ENCODE data around the gene KPNA3.
"Not testable (repeated sequence)": the region's sequence is repeated elsewhere in the genome, so short reads cannot be mapped to it uniquely, and the experiment has no call there.

KPNA3 gene

DNA sequence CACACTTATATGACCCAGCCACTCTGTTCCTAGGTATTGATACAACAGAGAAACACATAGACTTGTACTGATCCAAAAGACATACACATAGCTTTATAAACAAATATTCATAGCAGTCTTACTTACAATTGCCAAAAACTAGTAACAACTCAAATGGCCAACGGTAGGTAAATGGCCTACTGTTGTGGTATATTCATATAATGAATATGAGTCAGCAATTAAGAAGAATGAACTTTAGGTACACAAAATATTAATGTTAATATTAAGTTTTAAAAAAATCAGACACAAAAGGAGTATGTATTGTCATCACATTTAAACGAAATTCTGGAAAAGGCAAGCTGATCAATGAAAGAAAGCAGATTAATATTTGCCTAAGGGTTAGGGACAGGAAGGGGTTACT lies 19.7 kb downstream of the KPNA3 start:
- H3K4me2 ChIP-seq (ENCODE audit: low read depth, low read length, poor library complexity, severe bottlenecking): no peak overlapping the region
- H3K9me2 ChIP-seq (replicated peaks; ENCODE audit: low read depth, low read length): no peaks in the 10 kb centered on the region
- peaks cover 98% of the 10 kb centered on the region for H3K79me2 ChIP-seq (ENCODE audit: insufficient read depth, low read length)
- H3K4me3 ChIP-seq (ENCODE audit: low read length, poor library complexity, severe bottlenecking): no peak overlapping the region
- peaks cover 54% of the 10 kb centered on the region for H4K20me1 ChIP-seq (ENCODE audit: insufficient read depth, low read length, poor library complexity, severe bottlenecking)
- no peaks in the 10 kb centered on the region for H3F3A ChIP-seq (ENCODE audit: low read depth)
- H2AFZ ChIP-seq (ENCODE audit: low read length): no peak overlapping the region
- TF ChIP-seq EZH2phosphoT487 (IDR thresholded peaks at IDR 0.05; ENCODE audit: borderline replicate concordance): no peak
- TF ChIP-seq, protein P1, sequence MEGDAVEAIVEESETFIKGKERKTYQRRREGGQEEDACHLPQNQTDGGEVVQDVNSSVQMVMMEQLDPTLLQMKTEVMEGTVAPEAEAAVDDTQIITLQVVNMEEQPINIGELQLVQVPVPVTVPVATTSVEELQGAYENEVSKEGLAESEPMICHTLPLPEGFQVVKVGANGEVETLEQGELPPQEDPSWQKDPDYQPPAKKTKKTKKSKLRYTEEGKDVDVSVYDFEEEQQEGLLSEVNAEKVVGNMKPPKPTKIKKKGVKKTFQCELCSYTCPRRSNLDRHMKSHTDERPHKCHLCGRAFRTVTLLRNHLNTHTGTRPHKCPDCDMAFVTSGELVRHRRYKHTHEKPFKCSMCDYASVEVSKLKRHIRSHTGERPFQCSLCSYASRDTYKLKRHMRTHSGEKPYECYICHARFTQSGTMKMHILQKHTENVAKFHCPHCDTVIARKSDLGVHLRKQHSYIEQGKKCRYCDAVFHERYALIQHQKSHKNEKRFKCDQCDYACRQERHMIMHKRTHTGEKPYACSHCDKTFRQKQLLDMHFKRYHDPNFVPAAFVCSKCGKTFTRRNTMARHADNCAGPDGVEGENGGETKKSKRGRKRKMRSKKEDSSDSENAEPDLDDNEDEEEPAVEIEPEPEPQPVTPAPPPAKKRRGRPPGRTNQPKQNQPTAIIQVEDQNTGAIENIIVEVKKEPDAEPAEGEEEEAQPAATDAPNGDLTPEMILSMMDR (conservative IDR thresholded peaks at IDR 0.05; ENCODE audit: low read length): no peak
- no peaks in the 10 kb centered on the region for H3K27me3 ChIP-seq (ENCODE audit: insufficient read depth, low read length, poor library complexity, severe bottlenecking)
- H3K36me3 ChIP-seq (ENCODE audit: insufficient read depth, low read length): no peaks in the 10 kb centered on the region
- peaks cover 8% of the 10 kb centered on the region for H3K4me1 ChIP-seq (ENCODE audit: insufficient read depth, low read length, poor library complexity, severe bottlenecking)
- H3K9me3 ChIP-seq (ENCODE audit: insufficient read depth, low read depth, low read length): no peaks in the 10 kb centered on the region
- no peak overlapping the region for H3K9ac ChIP-seq (ENCODE audit: low read depth, low read length, poor library complexity, severe bottlenecking)

GRCh38 chr13:49761811-49762210 lies 30.7 kb downstream of the KPNA3 start:
- not testable (repeated sequence) for H2AFZ ChIP-seq (ENCODE audit: low read length); H3K9ac ChIP-seq (ENCODE audit: low read depth, low read length, poor library complexity, severe bottlenecking)
- H3K79me2 ChIP-seq (ENCODE audit: insufficient read depth, low read length): peaks cover 86% of the 10 kb centered on the region

DNA sequence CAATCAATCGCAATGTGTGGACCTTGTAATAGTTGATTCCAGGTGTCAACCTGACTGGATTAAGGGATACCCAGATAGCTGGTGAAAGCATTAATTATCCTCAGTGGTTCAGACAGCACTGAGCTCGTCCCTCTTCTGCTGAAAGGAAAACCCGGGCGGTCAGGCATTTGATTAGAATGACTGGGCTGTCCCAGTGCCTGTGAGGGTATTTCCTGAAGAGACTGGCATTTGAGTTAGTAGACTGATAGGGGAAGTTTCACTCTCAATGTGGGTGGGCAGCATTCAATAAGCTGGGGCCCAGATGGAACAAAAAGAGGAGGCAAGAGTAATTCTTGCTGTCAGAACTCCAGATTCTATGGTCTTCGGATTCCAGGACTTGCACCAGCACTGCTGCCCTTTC lies 31.9 kb downstream of the KPNA3 start:
- TF ChIP-seq EZH2phosphoT487 (IDR thresholded peaks at IDR 0.05; ENCODE audit: borderline replicate concordance): no peak
- TF ChIP-seq, protein P1 (conservative IDR thresholded peaks at IDR 0.05; ENCODE audit: low read length): no peak
- Histone ChIP-seq H2AFZ (ENCODE audit: low read length) (no peak overlapping the region), H3K4me3 (ENCODE audit: low read length, poor library complexity, severe bottlenecking) (no peak overlapping the region), H3K9me2 (replicated peaks; ENCODE audit: low read depth, low read length) (no peaks in the 10 kb centered on the region), H3K36me3 (ENCODE audit: insufficient read depth, low read length) (peaks cover 7% of the 10 kb centered on the region; the same call in 1 of the 2 replicates), H3F3A (ENCODE audit: low read depth) (no peaks in the 10 kb centered on the region), H3K4me1 (ENCODE audit: insufficient read depth, low read length, poor library complexity, severe bottlenecking) (no peaks in the 10 kb centered on the region), H3K27me3 (ENCODE audit: insufficient read depth, low read length, poor library complexity, severe bottlenecking) (no peaks in the 10 kb centered on the region), H3K79me2 (ENCODE audit: insufficient read depth, low read length) (peaks cover 88% of the 10 kb centered on the region), H3K9me3 (ENCODE audit: insufficient read depth, low read depth, low read length) (peaks cover 3% of the 10 kb centered on the region; the same call in 1 of the 2 replicates), H4K20me1 (ENCODE audit: insufficient read depth, low read length, poor library complexity, severe bottlenecking) (peaks cover 13% of the 10 kb centered on the region), H3K9ac (ENCODE audit: low read depth, low read length, poor library complexity, severe bottlenecking) (no peak overlapping the region), H3K4me2 (ENCODE audit: low read depth, low read length, poor library complexity, severe bottlenecking) (no peak overlapping the region)

More at GRCh38 chr13:49761811-49762210, 30.7 kb downstream of the KPNA3 start:
- H3K4me3 ChIP-seq (ENCODE audit: low read length, poor library complexity, severe bottlenecking); H3K4me1 ChIP-seq (ENCODE audit: insufficient read depth, low read length, poor library complexity, severe bottlenecking); H3K27me3 ChIP-seq (ENCODE audit: insufficient read depth, low read length, poor library complexity, severe bottlenecking); H3K4me2 ChIP-seq (ENCODE audit: low read depth, low read length, poor library complexity, severe bottlenecking); H3K36me3 ChIP-seq (ENCODE audit: insufficient read depth, low read length); H3F3A ChIP-seq (ENCODE audit: low read depth); H3K9me2 ChIP-seq (replicated peaks; ENCODE audit: low read depth, low read length); H3K9me3 ChIP-seq (ENCODE audit: insufficient read depth, low read depth, low read length): not testable (repeated sequence)
- H4K20me1 ChIP-seq (ENCODE audit: insufficient read depth, low read length, poor library complexity, severe bottlenecking): peaks cover 22% of the 10 kb centered on the region

- Histone ChIP-seq H3K4me3 (ENCODE audit: low read length, poor library complexity, severe bottlenecking) (no peak overlapping the region), H3K79me2 (ENCODE audit: insufficient read depth, low read length) (peaks cover 88% of the 10 kb centered on the region), H3F3A (ENCODE audit: low read depth) (no peaks in the 10 kb centered on the region), H4K20me1 (ENCODE audit: insufficient read depth, low read length, poor library complexity, severe bottlenecking) (peaks cover 5% of the 10 kb centered on the region), H3K9ac (ENCODE audit: low read depth, low read length, poor library complexity, severe bottlenecking) (no peak overlapping the region), H3K9me2 (replicated peaks; ENCODE audit: low read depth, low read length) (no peaks in the 10 kb centered on the region), H2AFZ (ENCODE audit: low read length) (no peak overlapping the region), H3K36me3 (ENCODE audit: insufficient read depth, low read length) (peaks cover 7% of the 10 kb centered on the region; the same call in 1 of the 2 replicates), H3K9me3 (ENCODE audit: insufficient read depth, low read depth, low read length) (peaks cover 3% of the 10 kb centered on the region; the same call in 1 of the 2 replicates), H3K27me3 (ENCODE audit: insufficient read depth, low read length, poor library complexity, severe bottlenecking) (no peaks in the 10 kb centered on the region), H3K4me2 (ENCODE audit: low read depth, low read length, poor library complexity, severe bottlenecking) (no peak overlapping the region), H3K4me1 (ENCODE audit: insufficient read depth, low read length, poor library complexity, severe bottlenecking) (no peaks in the 10 kb centered on the region)
- TF ChIP-seq, protein P1 (conservative IDR thresholded peaks at IDR 0.05; ENCODE audit: low read length): no peak
- no peak for TF ChIP-seq EZH2phosphoT487 (IDR thresholded peaks at IDR 0.05; ENCODE audit: borderline replicate concordance)
These were observed 33.0 kb downstream of the KPNA3 start for GRCh38 chr13:49759503-49759902.

Data from Loucy (cell line).